ENCODE data around the gene PTGIS. TPM values are rescaled to one million over a fixed set of nuclear protein-coding genes. Genes with fewer than 3 reads are reported as not detected.

The PTGIS gene
- polyA plus RNA-seq, 1 donor (not counting 4 experiments of a cell fraction or from before 2014, with no cell fraction given): not detected

DNA sequence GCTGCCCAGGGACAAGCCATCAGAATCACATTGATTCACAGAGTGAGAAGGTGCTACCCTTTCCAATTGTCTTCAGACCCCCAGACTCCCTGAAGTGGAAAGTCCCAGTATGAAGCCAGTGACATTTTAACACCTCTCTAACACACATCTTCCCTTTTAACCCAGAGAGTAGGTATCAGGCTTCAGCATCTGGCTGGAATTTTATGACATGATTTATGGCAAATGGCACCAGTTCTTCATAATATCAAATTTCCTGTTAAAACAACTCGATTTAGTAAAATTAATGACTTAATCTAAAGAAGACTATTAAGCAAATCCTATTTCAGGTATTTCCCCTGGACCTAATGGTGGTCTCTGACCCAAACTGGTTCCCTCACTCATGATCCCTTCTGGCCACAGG lies 110.5 kb downstream of the PTGIS start:
- Histone ChIP-seq H4K20me1 (ENCODE audit: control insufficient read depth, extremely low read depth, insufficient read depth, low read length) (no peaks in the 10 kb centered on the region), H3K9ac (ENCODE audit: control insufficient read depth, extremely low read depth, insufficient read depth, low read length) (no peak overlapping the region), H2AFZ (ENCODE audit: control insufficient read depth, low read length) (no peak overlapping the region), H3K9me3 (ENCODE audit: control insufficient read depth, low read depth, low read length) (no peaks in the 10 kb centered on the region), H3K36me3 (ENCODE audit: control insufficient read depth in 2 of 2, extremely low read depth in 1 of 2, insufficient read depth in 2 of 2, low read length in 2 of 2) (no peaks in the 10 kb centered on the region), H3K4me3 (ENCODE audit: control insufficient read depth in 2 of 3, extremely low read depth in 1 of 3, insufficient read depth in 2 of 3, low read depth in 1 of 3, low read length in 3 of 3) (no peak overlapping the region), H3K79me2 (ENCODE audit: control insufficient read depth, insufficient read depth, low read length) (no peaks in the 10 kb centered on the region), H3K4me2 (ENCODE audit: control insufficient read depth, extremely low read depth, insufficient read depth, low read depth, low read length) (no peak overlapping the region), H3K27me3 (ENCODE audit: control insufficient read depth, extremely low read depth, insufficient read depth, low read length) (peaks cover 53% of the 10 kb centered on the region), H3K27ac (ENCODE audit: control insufficient read depth, insufficient read depth, low read length) (no peak overlapping the region), H3K4me1 (ENCODE audit: control insufficient read depth, extremely low read depth, insufficient read depth, low read length) (peaks cover 6% of the 10 kb centered on the region), H3K9me1 (ENCODE audit: control insufficient read depth, extremely low read depth, insufficient read depth, low read length) (no peaks in the 10 kb centered on the region)
- DNase-seq (ENCODE audit: low read depth, low spot score): no peak
- dilution Hi-C loops (cut with MboI; ENCODE audit: extremely low pct_ligation_motif_present, low sequenced_read_pairs): no loop called here
- no peak for FAIRE-seq
- TF ChIP-seq, protein P1, sequence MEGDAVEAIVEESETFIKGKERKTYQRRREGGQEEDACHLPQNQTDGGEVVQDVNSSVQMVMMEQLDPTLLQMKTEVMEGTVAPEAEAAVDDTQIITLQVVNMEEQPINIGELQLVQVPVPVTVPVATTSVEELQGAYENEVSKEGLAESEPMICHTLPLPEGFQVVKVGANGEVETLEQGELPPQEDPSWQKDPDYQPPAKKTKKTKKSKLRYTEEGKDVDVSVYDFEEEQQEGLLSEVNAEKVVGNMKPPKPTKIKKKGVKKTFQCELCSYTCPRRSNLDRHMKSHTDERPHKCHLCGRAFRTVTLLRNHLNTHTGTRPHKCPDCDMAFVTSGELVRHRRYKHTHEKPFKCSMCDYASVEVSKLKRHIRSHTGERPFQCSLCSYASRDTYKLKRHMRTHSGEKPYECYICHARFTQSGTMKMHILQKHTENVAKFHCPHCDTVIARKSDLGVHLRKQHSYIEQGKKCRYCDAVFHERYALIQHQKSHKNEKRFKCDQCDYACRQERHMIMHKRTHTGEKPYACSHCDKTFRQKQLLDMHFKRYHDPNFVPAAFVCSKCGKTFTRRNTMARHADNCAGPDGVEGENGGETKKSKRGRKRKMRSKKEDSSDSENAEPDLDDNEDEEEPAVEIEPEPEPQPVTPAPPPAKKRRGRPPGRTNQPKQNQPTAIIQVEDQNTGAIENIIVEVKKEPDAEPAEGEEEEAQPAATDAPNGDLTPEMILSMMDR (optimal IDR thresholded peaks at IDR 0.05 in 1 of 3, IDR thresholded peaks at IDR 0.05 in 1 of 3, conservative IDR thresholded peaks at IDR 0.05 in 1 of 3; ENCODE audit: extremely low read depth in 1 of 3, insufficient read depth in 2 of 3, low read length in 3 of 3): no peak
- no peak for TF ChIP-seq EZH2 (IDR thresholded peaks at IDR 0.05; ENCODE audit: low read length)

DNA sequence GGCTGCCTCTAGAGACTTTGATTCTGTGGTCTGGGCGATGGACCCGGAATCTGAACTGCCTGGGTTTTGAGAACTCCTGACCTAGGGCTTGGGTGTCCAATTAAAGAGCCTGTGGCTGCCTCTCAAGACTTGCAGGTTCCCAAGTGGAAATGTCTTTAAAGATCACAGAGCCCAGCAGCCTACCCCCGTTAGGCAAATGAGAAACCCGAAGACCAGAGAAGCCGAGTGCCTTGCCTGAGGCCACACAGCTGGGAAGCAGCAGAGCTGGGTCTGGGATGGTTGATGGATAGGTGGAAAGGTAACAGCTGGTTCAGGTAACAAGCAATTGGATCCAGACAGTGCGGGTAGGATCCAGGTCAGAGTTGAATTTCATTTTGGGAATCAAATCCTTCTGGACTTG lies 111.3 kb downstream of the PTGIS start:
- TF ChIP-seq, protein P1 (optimal IDR thresholded peaks at IDR 0.05 in 1 of 3, IDR thresholded peaks at IDR 0.05 in 1 of 3, conservative IDR thresholded peaks at IDR 0.05 in 1 of 3; ENCODE audit: extremely low read depth in 1 of 3, insufficient read depth in 2 of 3, low read length in 3 of 3): no peak
- TF ChIP-seq EZH2 (IDR thresholded peaks at IDR 0.05; ENCODE audit: low read length): no peak
- H3K79me2 ChIP-seq (ENCODE audit: control insufficient read depth, insufficient read depth, low read length): no peaks in the 10 kb centered on the region
- no peaks in the 10 kb centered on the region for H3K9me1 ChIP-seq (ENCODE audit: control insufficient read depth, extremely low read depth, insufficient read depth, low read length)
- no peak overlapping the region for H3K9ac ChIP-seq (ENCODE audit: control insufficient read depth, extremely low read depth, insufficient read depth, low read length)
- DNase-seq (ENCODE audit: low read depth, low spot score): no peak
- H3K4me3 ChIP-seq (ENCODE audit: control insufficient read depth in 2 of 3, extremely low read depth in 1 of 3, insufficient read depth in 2 of 3, low read depth in 1 of 3, low read length in 3 of 3): no peak overlapping the region
- FAIRE-seq: no peak
- peaks cover 45% of the 10 kb centered on the region for H3K27me3 ChIP-seq (ENCODE audit: control insufficient read depth, extremely low read depth, insufficient read depth, low read length)
- no peaks in the 10 kb centered on the region for H4K20me1 ChIP-seq (ENCODE audit: control insufficient read depth, extremely low read depth, insufficient read depth, low read length)
- no peak overlapping the region for H3K27ac ChIP-seq (ENCODE audit: control insufficient read depth, insufficient read depth, low read length)
- H3K36me3 ChIP-seq (ENCODE audit: control insufficient read depth in 2 of 2, extremely low read depth in 1 of 2, insufficient read depth in 2 of 2, low read length in 2 of 2): no peaks in the 10 kb centered on the region
- no peaks in the 10 kb centered on the region for H3K9me3 ChIP-seq (ENCODE audit: control insufficient read depth, low read depth, low read length)
- peaks cover 6% of the 10 kb centered on the region for H3K4me1 ChIP-seq (ENCODE audit: control insufficient read depth, extremely low read depth, insufficient read depth, low read length)
- H3K4me2 ChIP-seq (ENCODE audit: control insufficient read depth, extremely low read depth, insufficient read depth, low read depth, low read length): no peak overlapping the region
- no peak overlapping the region for H2AFZ ChIP-seq (ENCODE audit: control insufficient read depth, low read length)
- dilution Hi-C loops (cut with MboI; ENCODE audit: extremely low pct_ligation_motif_present, low sequenced_read_pairs): no loop called here

Data from keratinocyte (primary cell).